EH (cell line): Measurements from ENCODE around the gene GPR155.
"Not testable (repeated sequence)": the region's sequence is repeated elsewhere in the genome, so short reads cannot be mapped to it uniquely, and the experiment has no call there.

Experiments used
- DNase-seq: peaks from one replicate; pipeline ENCODE4 v3.0.0-alpha.2; 2015; ENCODE audit warnings: low read depth

The GPR155 gene

DNA sequence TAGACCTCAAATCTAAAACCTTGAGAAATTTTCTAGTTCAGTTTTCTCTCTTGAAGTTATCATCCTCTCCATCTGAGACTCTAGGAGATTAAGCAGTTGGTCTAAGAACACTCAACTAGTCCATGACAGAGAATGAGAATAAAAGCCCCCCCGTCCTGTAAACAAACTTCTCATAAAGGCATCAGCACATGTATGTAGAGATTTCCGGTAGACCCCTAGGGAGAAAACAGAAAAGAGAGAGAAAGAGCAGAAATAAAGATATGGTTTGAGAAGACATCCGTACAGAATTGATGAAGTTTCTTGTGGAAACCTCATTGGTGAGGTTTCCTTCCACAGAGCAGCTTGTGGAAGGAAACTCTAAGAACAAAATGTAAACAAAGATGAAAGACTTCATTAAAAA, 3.2 kb upstream of the GPR155 start:
- no peak for DNase-seq

DNA sequence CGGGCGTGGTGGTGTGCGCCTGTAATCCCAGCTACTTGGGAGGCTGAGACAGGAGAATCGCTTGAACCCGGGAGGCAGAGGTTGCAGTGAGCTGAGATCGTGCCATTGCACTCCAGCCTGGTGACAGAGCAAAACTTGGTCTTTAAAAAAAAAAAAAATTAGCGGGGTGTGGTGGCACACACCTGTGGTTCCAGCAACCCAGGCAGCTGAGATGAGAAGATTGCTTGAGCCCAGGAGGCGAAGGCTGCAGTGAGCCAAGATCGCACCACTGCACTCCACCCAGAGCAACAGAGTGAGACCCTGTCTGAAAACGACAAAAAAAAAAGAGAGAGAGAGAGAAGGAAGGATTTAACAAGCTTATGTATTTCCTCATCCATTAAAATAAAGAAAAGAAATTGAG, 2.7 kb upstream of the GPR155 start:
- not testable (repeated sequence) for DNase-seq

DNA sequence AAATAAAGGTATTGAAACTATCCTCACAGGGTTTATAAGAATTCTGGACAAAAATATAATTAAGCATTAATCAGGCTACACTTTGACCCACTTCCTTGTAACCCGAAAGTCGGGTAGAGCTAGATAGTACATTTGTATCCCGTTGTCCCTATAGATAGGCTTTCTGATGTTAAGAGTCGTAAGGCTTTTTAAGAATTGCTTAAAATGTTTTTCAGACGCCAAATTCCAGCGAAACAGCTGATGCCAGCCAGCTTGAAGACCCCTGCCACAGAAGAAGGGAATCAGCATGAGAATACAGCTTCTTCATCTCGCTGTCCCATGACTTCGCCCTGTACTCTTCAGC, 962 bp upstream of the GPR155 start:
- no peak for DNase-seq

DNA sequence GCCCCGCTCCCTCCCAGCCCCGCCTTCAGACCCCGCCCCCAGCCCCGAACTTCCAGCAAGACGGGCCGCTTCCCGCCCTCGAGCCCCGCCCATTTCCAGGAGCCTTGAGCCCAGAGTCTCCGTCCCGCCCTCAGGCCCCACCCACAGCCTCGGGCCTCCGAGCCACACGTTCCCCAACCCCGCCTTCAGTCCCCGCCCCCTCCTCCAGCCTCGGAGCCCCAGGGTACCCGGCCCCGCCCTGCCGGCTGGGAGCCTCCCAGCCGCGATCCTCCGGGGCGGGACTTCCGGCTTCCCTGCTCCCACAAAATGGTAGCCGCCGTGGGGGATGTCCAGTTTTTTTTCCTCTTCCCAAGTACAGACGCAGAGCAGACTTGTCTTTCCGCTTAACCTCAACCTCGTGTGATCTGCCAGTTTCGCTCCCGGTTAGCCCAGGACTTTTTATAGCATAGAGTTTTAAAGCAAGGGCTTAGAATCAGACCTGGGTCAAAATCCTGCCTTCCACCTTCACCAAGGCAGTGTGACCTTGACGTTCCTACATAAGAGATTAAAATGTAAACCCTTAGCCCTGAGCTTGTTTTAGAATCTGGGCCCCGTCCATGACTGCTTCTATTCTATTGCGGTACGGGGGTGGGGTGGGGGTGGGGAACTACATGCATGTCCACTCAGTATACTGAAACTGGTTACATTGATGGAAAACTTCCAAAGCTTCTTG, 435 bp upstream of the GPR155 start:
- peak; percentile 99 for DNase-seq

DNA sequence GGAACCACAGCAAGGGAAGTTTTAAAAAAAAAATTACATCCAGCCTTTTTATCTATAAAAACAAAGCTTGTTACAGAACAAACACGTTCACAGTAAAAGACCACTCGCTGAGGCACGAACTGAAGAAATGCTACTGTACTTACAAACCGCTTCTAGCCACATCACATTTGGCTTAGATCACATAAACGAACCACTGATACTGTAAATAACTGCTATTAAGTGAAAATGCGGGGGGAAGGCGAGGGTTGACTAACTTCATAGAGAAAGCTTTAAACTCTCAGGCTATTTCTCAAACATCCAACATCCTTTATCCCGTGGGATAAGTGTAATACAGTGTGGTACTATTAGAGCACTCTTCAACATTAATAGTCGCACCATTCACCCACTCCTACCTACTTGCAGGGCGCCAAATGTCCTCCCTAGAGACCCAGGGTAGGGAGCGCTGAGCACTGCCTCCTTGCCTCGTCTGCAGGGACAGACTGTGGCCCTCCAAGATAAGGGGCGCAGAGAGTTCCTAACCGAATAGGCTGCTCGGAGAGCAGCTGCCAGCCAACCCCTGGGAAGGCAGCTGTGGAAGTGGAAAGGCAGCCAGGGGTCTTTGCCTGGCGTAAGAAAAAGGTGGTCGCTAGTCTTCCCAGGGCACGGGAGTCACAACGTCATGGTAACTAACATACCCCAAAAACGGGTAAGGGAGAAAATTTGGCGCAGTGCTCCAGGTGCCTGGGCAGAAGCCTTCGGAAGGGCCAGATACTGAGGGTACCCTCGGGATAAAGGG, 854 bp downstream of the GPR155 start:
- DNase-seq: peak; percentile 43

DNA sequence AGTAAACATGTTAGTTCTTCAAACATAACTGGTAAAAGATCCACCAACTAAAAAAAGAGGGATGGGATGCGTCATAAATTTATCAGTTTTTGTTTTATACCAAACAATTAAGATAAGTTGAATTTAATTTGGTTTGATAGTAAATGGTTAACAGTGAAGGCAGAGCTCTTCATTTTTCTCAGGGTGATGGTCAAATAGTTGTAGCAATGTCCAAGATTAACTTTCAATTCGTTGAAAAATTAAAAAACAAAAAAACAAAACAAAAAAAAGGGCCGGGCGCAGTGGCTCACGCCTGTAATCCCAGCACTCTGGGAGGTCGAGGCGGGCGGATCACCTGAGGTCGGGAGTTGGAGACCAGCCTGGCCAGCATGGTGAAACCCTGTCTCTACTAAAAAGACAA, 1.8 kb downstream of the GPR155 start:
- DNase-seq: not testable (repeated sequence)

DNA sequence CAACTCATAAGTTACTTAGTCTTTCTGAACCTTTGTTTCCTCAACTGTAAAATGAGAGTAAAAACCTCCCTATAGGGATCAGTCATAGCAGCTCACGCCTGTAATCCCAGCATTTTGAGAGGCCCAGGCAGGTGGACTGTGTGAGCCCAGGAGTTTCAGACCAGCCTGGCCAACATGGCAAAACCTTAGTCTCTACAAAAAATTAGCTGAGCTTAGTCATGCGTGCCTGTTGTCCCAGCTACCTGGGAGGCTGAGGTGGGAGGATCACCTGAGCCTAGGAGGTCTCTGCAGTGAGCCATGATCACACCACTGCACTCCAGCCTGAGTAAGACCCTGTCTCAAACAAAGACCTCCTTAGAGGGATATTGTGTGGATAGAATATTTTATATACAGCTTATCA, 2.3 kb downstream of the GPR155 start:
- no peak for DNase-seq

DNA sequence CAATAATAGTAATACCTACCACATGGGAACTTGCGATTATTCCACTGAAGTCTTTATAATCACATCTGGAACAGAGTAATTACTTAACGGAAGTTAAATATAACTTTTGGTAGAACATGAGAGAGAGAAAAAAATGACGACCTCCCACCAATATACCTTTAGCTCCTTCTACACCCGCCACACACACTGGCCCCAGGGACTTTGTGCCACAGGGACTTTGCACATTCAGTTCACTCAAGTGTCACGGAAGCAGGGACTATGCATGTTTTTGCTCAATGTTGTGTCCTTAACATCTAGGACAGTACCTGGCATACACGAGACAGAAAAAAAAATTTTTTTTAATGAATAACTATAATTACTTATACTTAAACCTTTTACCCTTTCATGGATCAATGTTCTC, 4.0 kb downstream of the GPR155 start:
- DNase-seq: no peak

DNA sequence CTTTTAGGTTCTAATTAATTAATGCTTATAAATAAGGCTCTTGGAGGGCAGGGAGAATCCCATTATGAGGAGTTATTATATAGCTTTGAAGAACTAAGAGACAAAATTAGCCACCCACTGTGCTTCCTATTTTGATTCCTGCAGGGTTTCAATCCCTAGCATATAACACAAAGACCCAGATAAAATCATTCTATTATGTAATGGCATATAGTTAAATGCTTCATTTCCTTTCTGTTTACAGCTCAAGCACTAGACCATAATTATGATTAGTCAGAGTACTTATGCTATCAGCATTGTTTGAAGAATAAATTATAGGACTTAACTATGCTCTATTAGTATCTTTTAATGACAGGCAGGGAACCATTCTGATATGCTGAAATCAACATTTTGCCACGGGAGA, 9.1 kb downstream of the GPR155 start:
- no peak for DNase-seq

DNA sequence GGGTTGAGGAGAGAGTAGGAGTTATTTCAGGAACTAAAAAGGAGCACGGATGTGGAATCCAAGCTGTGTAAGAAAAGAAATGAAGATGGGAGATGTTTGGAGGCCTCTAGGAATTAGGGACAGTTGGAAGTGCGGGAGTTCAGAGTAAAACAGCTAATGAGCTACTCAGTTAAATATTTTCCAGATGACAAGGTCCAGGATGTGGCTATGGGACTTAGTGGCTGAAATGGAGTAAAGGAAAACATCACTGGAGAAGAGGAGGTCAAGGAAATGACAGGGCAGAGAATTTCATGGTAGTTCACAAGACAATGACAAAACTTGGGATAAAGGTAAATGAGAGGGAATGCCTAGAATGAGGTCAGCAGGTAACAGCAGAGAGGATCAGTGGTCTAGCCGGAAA, 13.0 kb downstream of the GPR155 start:
- peak; percentile 79 for DNase-seq

DNA sequence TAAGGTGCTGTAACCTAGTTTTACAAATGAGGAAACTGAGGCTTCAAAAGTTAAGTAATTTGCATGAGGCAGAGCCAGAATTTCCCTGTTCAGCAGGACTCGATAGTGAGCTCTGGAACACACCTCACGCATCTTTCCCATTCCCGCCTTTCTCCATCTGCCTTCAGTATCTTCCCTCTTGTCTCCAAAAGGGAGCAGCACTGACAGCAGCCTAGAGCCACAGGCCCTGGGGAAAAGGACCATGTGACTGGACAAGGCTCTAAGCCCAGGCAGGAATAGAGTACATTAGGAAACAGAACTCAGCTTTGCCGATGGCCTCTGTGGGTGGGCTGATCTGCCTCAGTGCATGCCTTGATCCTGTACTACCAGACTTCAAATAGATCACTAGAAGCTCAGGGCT, 21.5 kb downstream of the GPR155 start:
- peak; percentile 40 for DNase-seq

DNA sequence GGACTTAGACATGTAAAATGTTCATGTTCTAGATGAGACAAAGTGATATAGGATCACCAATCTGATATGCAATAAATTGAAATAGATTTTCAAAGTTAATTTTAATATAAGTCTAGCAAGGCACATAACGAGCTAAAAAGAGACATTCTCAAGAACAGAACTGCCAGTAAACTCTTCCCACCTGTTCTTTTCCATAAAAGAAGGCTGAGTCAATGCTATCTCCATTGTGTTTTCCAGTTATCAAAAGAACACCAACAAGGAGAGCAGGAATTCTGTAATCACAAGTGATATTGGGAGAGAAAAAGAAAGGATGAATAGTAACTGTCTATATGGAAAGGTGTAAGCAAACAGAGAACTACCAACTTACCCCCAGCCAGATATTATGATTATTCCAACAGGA, 25.6 kb downstream of the GPR155 start:
- no peak for DNase-seq

DNA sequence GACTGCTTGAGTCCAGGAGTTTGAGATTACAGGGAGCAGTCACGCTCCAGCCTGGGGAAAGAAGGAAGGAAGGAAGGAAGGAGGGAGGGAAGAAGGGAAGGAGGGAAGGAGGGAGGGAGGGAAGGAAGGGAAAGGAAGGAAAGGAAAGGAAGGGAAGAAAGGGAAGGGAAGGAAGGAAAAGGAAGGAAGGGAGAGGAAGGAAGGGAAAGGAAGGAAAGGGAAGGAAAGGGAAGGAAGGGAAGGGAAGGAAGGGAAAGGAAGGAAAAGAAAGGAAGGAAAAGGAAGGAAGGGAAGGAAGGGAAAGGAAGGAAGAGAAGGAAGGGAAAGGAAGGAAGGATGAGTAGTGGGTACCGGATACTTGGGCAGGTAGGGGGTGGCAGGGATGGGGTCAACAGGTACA, 32.3 kb downstream of the GPR155 start:
- DNase-seq: no peak

DNA sequence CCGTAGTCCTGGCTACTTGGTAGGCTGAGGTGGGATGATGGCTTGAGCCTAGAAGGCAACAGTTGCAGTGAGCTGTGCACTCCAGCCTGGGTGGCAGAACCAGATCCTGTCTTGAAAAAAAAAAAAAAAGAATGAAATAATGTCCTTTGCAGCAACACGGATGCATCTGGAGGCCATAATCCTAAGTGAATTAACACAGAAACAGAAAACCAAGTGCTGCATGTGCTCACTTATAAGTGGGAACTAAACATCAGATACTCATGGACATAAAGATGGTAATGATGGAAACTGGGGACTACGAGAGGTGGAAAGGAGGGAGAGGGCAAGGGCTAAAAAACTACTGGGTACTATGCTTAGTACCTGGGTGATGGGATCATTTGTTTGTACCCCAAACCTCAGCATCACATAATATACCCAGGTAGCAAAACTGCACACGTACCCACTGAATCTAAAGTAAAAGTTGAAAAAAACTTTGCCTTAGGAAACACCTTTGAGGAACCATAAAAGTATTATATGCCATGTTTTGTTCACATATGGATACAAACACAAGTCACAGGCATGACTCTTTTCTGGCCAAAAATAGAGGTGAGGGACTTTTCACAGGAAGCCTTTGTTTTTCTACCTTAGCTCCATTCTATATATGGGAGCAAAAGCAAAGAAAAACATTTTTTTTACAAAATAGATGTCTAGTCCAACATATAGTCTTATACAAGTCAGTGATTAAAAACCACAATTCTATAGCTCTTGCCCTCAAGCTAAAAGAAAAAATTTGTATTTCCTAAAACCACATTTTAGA, 36.6 kb downstream of the GPR155 start:
- DNase-seq: no peak

DNA sequence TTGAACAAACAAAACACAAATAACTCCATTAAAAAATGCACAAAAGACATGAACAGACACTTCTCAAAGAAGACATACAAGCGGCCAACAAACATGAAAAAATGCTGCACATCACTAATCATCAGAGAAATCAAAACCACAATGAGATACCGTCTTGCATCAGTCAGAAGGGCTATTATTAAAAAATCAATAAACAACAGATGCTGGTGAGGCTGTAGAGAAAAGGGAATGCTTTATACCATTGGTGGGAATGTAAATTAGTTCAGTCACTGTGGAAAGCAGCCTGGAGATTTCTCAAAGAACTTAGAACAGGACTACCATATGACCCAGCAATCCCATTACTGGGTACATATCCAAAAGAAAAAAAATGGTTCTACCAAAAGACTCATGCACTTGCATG, 37.8 kb downstream of the GPR155 start:
- DNase-seq: peak; percentile 44

DNA sequence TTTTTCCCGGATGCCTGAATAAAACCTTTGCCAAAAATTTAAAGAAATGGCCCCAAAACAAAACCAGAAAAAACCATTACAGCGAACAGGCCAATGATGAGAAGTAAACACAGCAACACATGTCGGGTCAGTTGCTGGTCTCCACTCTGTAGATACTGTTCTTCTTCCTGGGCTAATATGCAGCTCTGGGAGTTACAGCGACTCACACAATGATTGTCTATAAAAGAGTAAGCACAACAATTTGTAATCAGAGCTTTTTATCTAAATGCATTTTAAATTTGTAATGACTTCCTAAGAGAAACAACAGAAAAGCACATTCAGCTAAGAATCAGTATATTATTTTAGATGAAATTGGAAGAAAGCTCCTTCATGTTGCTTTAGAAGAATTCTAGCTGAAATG, 40.3 kb downstream of the GPR155 start:
- no peak for DNase-seq

DNA sequence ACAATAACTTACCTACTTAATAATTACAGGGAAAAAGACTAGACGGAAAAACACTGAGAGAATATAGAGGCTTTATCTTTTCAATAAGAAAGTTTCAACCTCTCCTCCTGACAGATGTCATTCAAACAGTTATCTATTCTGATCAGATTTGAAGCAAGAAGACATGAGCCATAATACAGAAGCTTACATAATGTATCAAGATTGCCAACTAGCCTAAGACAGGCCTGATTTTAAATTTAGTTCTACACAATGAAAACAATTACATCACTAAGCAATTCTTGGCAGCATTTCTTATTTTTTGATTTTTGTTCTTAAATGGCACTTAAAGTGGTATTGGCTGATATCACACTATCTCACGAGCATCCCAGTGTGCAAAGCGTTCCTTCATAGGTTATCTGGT, 41.6 kb downstream of the GPR155 start:
- DNase-seq: no peak

DNA sequence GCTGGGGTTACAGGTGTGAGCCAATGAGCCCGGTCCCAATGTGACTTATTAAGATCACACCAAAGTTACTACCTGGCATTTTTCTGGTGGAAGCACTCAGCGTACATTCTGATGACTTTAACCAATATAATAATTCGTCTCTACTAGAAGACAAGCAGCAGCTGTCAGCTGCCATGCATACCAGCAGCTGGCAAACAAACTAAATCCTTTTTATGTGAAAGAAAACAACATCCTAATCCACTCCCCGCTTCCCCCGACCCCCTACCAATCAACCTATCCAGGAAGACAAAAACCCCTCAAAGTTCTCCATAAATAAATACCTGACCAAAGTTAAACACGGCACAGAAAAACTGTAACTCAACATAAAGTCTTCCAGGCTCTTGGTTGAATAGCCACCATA, 42.1 kb downstream of the GPR155 start:
- DNase-seq: no peak

DNA sequence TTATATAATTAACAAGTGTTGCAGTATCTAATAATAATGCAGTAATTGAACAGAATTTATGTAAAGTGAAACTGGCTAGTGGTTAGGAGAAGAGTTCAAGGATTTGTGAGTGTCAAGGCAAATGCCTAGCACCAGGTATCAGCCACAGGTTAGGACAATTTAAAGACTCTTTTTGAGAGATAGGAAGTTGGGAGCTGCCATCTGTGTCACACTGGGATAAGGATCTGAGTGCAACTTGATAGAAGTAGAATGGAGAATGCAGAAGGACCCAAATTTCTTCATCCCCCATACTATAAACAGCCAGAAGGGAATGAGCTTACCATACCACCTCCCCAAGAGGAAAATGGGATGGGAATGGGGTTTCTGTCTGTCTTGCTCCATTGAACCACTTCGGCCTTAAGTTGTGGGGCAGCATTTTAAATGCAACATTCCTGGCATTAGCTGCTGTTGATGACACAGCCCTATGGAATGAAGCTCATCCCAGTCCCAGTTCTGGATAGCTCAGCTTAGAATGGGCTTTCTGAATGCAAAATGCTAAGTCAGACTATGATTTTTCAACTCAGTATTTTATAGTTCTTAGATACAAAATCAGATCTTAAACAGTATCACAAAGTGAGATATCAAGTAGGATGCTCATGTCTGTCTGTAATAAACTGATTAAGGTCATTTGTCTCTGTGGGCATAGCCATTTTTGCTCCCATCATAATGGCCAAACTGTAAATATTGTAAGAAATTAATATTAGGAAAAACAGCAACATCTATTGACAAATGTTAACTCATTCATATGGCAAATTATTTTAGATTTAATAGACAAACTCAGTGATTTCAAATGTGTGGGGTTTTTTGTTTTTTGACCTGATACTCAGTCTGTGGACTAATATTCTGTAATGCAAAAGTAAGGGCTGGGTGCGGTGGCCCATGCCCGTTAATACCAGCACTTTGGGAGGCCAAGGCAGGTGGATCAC, 44.0 kb downstream of the GPR155 start:
- peak; percentile 92 for DNase-seq

DNA sequence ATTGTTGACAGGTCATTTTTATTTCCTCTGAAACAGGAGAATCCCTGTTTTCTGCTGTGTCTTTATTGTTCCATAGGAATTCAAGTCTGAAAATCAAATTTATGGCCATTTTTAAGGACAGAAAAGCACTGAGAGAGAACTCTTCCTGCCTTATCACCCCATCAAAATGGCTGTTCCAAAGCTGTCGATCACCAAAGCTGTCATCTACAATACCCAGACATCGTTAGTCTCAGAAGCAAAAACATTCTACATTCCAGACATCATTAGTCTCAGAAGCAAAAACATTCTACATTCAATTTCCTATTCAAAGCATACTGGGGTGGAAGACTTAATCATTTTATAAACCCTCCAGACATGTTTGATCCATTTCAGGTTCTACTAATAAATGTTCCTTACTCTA, 46.9 kb downstream of the GPR155 start:
- peak; percentile 44 for DNase-seq

DNA sequence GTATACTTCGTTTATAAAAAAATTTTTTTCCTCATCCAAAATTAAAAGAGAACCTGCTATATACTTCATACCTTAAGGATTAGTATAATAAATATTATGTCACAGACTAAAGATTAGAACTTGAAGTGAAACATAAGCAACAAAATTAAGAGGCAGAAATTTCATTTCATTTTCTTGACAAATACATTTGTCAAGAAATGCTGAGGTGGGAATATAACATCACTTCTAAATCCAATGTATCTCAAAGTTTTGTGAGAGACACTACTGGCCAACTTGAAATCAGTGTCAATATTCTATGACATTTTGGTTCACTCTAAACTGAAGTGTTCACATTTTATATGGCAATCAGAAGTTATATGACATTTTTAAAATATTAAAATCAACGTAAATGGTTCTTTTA, 47.5 kb downstream of the GPR155 start:
- DNase-seq: no peak
